ENCODE measurements around the gene BANF2.
A peak's percentile ranks its signal among the peaks of the same experiment; 100 is the strongest.

BANF2 gene

GRCh38 chr20:17725094-17725835, 25.5 kb downstream of the BANF2 start:
- no peak for ATAC-seq (replicated peaks; ENCODE audit: extremely low read depth, poor library complexity, severe bottlenecking)
- Mint-ChIP-seq H3K4me3 (no peak overlapping the region), H3K9me3 (no peaks in the 10 kb centered on the region), H3K36me3 (ENCODE audit: insufficient read depth) (no peaks in the 10 kb centered on the region), H3K4me1 (no peaks in the 10 kb centered on the region), H3K27me3 (peaks cover 59% of the 10 kb centered on the region), H3K27ac (ENCODE audit: low read depth) (no peak overlapping the region)
- no peak for DNase-seq (ENCODE audit: low spot score in 2 of 2)

- Mint-ChIP-seq H3K9me3 (no peaks in the 10 kb centered on the region), H3K4me3 (no peak overlapping the region), H3K27me3 (peaks cover 73% of the 10 kb centered on the region), H3K27ac (ENCODE audit: low read depth) (no peak overlapping the region), H3K4me1 (no peaks in the 10 kb centered on the region), H3K36me3 (ENCODE audit: insufficient read depth) (no peaks in the 10 kb centered on the region)
- ATAC-seq (replicated peaks; ENCODE audit: extremely low read depth, poor library complexity, severe bottlenecking), result no peak
- no peak for DNase-seq (ENCODE audit: low spot score in 2 of 2)
These were observed 27.1 kb downstream of the BANF2 start for GRCh38 chr20:17726902-17727301.

GRCh38 chr20:17727351-17727750, 27.6 kb downstream of the BANF2 start:
- no peak for ATAC-seq (replicated peaks; ENCODE audit: extremely low read depth, poor library complexity, severe bottlenecking)
- no peak for DNase-seq (ENCODE audit: low spot score in 2 of 2)
- H3K36me3 Mint-ChIP-seq (ENCODE audit: insufficient read depth), result no peaks in the 10 kb centered on the region
- H3K9me3 Mint-ChIP-seq, result no peaks in the 10 kb centered on the region
- H3K27ac Mint-ChIP-seq (ENCODE audit: low read depth), result no peak overlapping the region
- H3K4me3 Mint-ChIP-seq, result no peak overlapping the region
- H3K27me3 Mint-ChIP-seq, result peaks cover 73% of the 10 kb centered on the region
- no peaks in the 10 kb centered on the region for H3K4me1 Mint-ChIP-seq

- no peak overlapping the region for H3K4me3 Mint-ChIP-seq
- ATAC-seq (replicated peaks; ENCODE audit: extremely low read depth, poor library complexity, severe bottlenecking), result no peak
- H3K27ac Mint-ChIP-seq (ENCODE audit: low read depth), result peak overlapping the region; percentile 75
- peaks cover 73% of the 10 kb centered on the region for H3K27me3 Mint-ChIP-seq
- H3K36me3 Mint-ChIP-seq (ENCODE audit: insufficient read depth), result no peaks in the 10 kb centered on the region
- H3K4me1 Mint-ChIP-seq, result no peaks in the 10 kb centered on the region
- H3K9me3 Mint-ChIP-seq, result no peaks in the 10 kb centered on the region
- no peak for DNase-seq (ENCODE audit: low spot score in 2 of 2)
These were observed 28.3 kb downstream of the BANF2 start for GRCh38 chr20:17728074-17728473.

- DNase-seq (ENCODE audit: low spot score in 2 of 2) (no peak), ATAC-seq (replicated peaks; ENCODE audit: extremely low read depth, poor library complexity, severe bottlenecking) (no peak)
- Mint-ChIP-seq H3K27me3 (peaks cover 54% of the 10 kb centered on the region), H3K9me3 (no peaks in the 10 kb centered on the region), H3K4me3 (no peak overlapping the region), H3K36me3 (ENCODE audit: insufficient read depth) (no peaks in the 10 kb centered on the region), H3K4me1 (no peaks in the 10 kb centered on the region), H3K27ac (ENCODE audit: low read depth) (no peak overlapping the region)
These were observed 30.3 kb downstream of the BANF2 start for GRCh38 chr20:17730071-17730470.

GRCh38 chr20:17731233-17731632, 31.5 kb downstream of the BANF2 start:
- no peak overlapping the region for H3K4me3 Mint-ChIP-seq
- no peak overlapping the region for H3K27ac Mint-ChIP-seq (ENCODE audit: low read depth)

GRCh38 chr20:17732907-17733521, 33.2 kb downstream of the BANF2 start:
- DNase-seq (ENCODE audit: low spot score in 2 of 2) (no peak), ATAC-seq (replicated peaks; ENCODE audit: extremely low read depth, poor library complexity, severe bottlenecking) (no peak)
- Mint-ChIP-seq H3K27me3 (peaks cover 46% of the 10 kb centered on the region), H3K36me3 (ENCODE audit: insufficient read depth) (no peaks in the 10 kb centered on the region), H3K4me3 (no peak overlapping the region), H3K27ac (ENCODE audit: low read depth) (no peak overlapping the region), H3K4me1 (no peaks in the 10 kb centered on the region), H3K9me3 (peaks cover 6% of the 10 kb centered on the region)

More at GRCh38 chr20:17731233-17731632, 31.5 kb downstream of the BANF2 start:
- no peak for ATAC-seq (replicated peaks; ENCODE audit: extremely low read depth, poor library complexity, severe bottlenecking)
- DNase-seq (ENCODE audit: low spot score in 2 of 2), result no peak
- Mint-ChIP-seq H3K27me3 (peaks cover 50% of the 10 kb centered on the region), H3K9me3 (peaks cover 3% of the 10 kb centered on the region), H3K4me1 (no peaks in the 10 kb centered on the region), H3K36me3 (ENCODE audit: insufficient read depth) (no peaks in the 10 kb centered on the region)

GRCh38 chr20:17733767-17734304, 34.1 kb downstream of the BANF2 start:
- no peak overlapping the region for H3K4me3 Mint-ChIP-seq
- no peak for DNase-seq (ENCODE audit: low spot score in 2 of 2)
- no peaks in the 10 kb centered on the region for H3K36me3 Mint-ChIP-seq (ENCODE audit: insufficient read depth)
- no peak for ATAC-seq (replicated peaks; ENCODE audit: extremely low read depth, poor library complexity, severe bottlenecking)
- peaks cover 6% of the 10 kb centered on the region for H3K9me3 Mint-ChIP-seq
- no peak overlapping the region for H3K27ac Mint-ChIP-seq (ENCODE audit: low read depth)
- peaks cover 38% of the 10 kb centered on the region for H3K27me3 Mint-ChIP-seq
- H3K4me1 Mint-ChIP-seq, result no peaks in the 10 kb centered on the region

- H3K4me3 Mint-ChIP-seq, result no peak overlapping the region
- no peaks in the 10 kb centered on the region for H3K36me3 Mint-ChIP-seq (ENCODE audit: insufficient read depth)
- H3K27ac Mint-ChIP-seq (ENCODE audit: low read depth), result no peak overlapping the region
- peaks cover 6% of the 10 kb centered on the region for H3K9me3 Mint-ChIP-seq
- ATAC-seq (replicated peaks; ENCODE audit: extremely low read depth, poor library complexity, severe bottlenecking) (no peak), DNase-seq (ENCODE audit: low spot score in 2 of 2) (no peak)
- peaks cover 38% of the 10 kb centered on the region for H3K27me3 Mint-ChIP-seq
- H3K4me1 Mint-ChIP-seq, result no peaks in the 10 kb centered on the region
These were observed 34.6 kb downstream of the BANF2 start for GRCh38 chr20:17734374-17734773.

- no peaks in the 10 kb centered on the region for H3K4me1 Mint-ChIP-seq
- no peak overlapping the region for H3K27ac Mint-ChIP-seq (ENCODE audit: low read depth)
- H3K36me3 Mint-ChIP-seq (ENCODE audit: insufficient read depth), result no peaks in the 10 kb centered on the region
- H3K9me3 Mint-ChIP-seq, result peaks cover 6% of the 10 kb centered on the region
- H3K4me3 Mint-ChIP-seq, result no peak overlapping the region
- ATAC-seq (replicated peaks; ENCODE audit: extremely low read depth, poor library complexity, severe bottlenecking) (no peak), DNase-seq (ENCODE audit: low spot score in 2 of 2) (no peak)
- H3K27me3 Mint-ChIP-seq, result peaks cover 33% of the 10 kb centered on the region
These were observed 35.5 kb downstream of the BANF2 start for GRCh38 chr20:17735206-17735804.

- no peak overlapping the region for H3K27ac Mint-ChIP-seq (ENCODE audit: low read depth)
- DNase-seq (ENCODE audit: low spot score in 2 of 2) (no peak), ATAC-seq (replicated peaks; ENCODE audit: extremely low read depth, poor library complexity, severe bottlenecking) (no peak)
These were observed 36.3 kb downstream of the BANF2 start for GRCh38 chr20:17735959-17736621.

GRCh38 chr20:17738154-17738553, 38.4 kb downstream of the BANF2 start:
- Mint-ChIP-seq H3K9me3 (peaks cover 6% of the 10 kb centered on the region), H3K4me1 (no peaks in the 10 kb centered on the region), H3K27ac (ENCODE audit: low read depth) (no peak overlapping the region), H3K27me3 (peaks cover 31% of the 10 kb centered on the region), H3K4me3 (no peak overlapping the region), H3K36me3 (ENCODE audit: insufficient read depth) (no peaks in the 10 kb centered on the region)
- ATAC-seq (replicated peaks; ENCODE audit: extremely low read depth, poor library complexity, severe bottlenecking) (no peak), DNase-seq (ENCODE audit: low spot score in 2 of 2) (no peak)

More at GRCh38 chr20:17735959-17736621, 36.3 kb downstream of the BANF2 start:
- Mint-ChIP-seq H3K36me3 (ENCODE audit: insufficient read depth) (no peaks in the 10 kb centered on the region), H3K4me3 (no peak overlapping the region), H3K4me1 (no peaks in the 10 kb centered on the region), H3K27me3 (peaks cover 32% of the 10 kb centered on the region), H3K9me3 (peaks cover 6% of the 10 kb centered on the region)
